Cardiac muscle cell (in vitro differentiated cells and primary cell): Measurements from ENCODE around the gene NRM. TPM values are rescaled to one million over a fixed set of nuclear protein-coding genes. Genes with fewer than 3 reads are reported as not detected.

Experiments
- DNase-seq, 2 donors: peaks; one replicate each; pipeline versions ENCODE4 v3.0.0 to v3.0.0-alpha.2; 2010 to 2017; ENCODE audit warnings: low read depth in 1 of 2, low spot score in 1 of 2
- H3K27ac ChIP-seq: fragments of 200-600 bp; sonication (generic); 2 replicates; pipeline ENCODE4 v1.5.1; 2016
- H3K27me3 ChIP-seq: fragments of 200-600 bp; sonication (generic); 2 replicates; pipeline ENCODE4 v1.6.0; 2016; ENCODE audit warnings: control low read depth
- H3K36me3 ChIP-seq: fragments of 200-600 bp; sonication (generic); 2 replicates; pipeline ENCODE4 v1.5.1; 2016; ENCODE audit warnings: control low read depth
- H3K4me1 ChIP-seq: fragments of 200-600 bp; sonication (generic); 2 replicates; pipeline ENCODE4 v1.8.1; 2017; ENCODE audit warnings: low read depth, mild to moderate bottlenecking, mixed run types
- H3K4me3 ChIP-seq: fragments of 200-600 bp; sonication (generic); 2 replicates; pipeline ENCODE4 v1.5.1; 2016; ENCODE audit warnings: mild to moderate bottlenecking
- H3K9me3 ChIP-seq: fragments of 200-600 bp; sonication (generic); 2 replicates; pipeline ENCODE4 v1.5.1; 2017; ENCODE audit warnings: low read depth, mild to moderate bottlenecking, control low read depth
- polyA plus RNA-seq: library from polyadenylated mRNA; unstranded; fragments of >200 nt; fragmentation: Nextera tagmentation; extraction: Ambion mirVana; gene quantifications from 2 replicates; pipeline ENCODE4 v1.2.1, GENCODE V29; 2016
- total RNA-seq: library from RNA; depleted of rRNA; stranded (reverse); fragments of >200 nt; gene quantifications from 2 replicates; pipeline ENCODE4 v1.2.3, GENCODE V29; 2016
- TF ChIP-seq, protein P1 (sequence below): IDR thresholded peaks from 2 replicates; pipeline ENCODE4 v1.5.1; 2012; ENCODE audit warnings: low read depth, mild to moderate bottlenecking, low read length

Gene NRM
- total and polyA plus RNA-seq, 2 experiments from 2014 or later = 17.2 to 29.1 TPM

DNA sequence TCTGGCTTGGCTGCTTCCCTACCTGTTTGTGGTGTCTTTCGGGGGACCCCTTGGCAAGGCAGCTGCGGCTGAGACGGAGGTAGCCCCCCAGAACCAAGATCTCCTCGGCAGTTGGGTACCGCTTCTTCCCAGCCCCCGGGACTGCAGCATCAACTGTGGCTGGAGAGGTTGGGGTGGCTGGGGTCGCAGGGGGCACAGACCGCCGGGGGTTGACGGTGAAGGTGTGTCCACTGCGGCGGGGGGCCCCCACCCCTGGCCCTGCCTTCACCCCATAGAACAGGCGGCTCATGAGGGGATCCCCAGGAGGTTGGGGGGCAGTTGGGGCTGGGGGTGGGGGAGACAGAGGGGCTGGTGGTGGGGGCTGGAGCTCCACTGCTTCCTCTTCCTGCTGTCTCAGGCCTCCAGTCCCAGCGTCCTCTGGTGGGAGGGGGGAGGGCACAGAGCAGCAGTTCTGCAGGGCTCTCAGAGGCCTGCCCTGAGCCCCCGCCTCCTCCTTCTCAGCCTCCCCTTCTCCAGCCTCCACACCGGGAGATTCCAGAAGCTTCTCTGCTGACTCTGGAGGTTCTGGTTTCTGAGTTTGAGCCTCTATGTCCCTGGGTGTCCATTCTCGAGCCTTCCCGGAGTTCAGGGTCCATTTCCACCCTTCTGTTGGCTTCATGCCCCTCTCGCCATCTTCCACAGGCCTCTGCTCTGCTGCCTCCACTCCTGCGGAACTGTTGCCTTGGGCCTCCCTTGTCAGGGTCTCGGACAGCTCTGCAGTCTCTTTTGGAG lies 6.2 kb downstream of the NRM start:
- H3K36me3 ChIP-seq = no peaks in the 10 kb centered on the region
- TF ChIP-seq, protein P1, sequence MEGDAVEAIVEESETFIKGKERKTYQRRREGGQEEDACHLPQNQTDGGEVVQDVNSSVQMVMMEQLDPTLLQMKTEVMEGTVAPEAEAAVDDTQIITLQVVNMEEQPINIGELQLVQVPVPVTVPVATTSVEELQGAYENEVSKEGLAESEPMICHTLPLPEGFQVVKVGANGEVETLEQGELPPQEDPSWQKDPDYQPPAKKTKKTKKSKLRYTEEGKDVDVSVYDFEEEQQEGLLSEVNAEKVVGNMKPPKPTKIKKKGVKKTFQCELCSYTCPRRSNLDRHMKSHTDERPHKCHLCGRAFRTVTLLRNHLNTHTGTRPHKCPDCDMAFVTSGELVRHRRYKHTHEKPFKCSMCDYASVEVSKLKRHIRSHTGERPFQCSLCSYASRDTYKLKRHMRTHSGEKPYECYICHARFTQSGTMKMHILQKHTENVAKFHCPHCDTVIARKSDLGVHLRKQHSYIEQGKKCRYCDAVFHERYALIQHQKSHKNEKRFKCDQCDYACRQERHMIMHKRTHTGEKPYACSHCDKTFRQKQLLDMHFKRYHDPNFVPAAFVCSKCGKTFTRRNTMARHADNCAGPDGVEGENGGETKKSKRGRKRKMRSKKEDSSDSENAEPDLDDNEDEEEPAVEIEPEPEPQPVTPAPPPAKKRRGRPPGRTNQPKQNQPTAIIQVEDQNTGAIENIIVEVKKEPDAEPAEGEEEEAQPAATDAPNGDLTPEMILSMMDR = no peak
- H3K4me1 ChIP-seq = peaks cover 56% of the 10 kb centered on the region
- peak overlapping the region; percentile 2 for H3K4me3 ChIP-seq
- peak overlapping the region; percentile 88 for H3K27ac ChIP-seq
- H3K27me3 ChIP-seq = no peaks in the 10 kb centered on the region
- no peaks in the 10 kb centered on the region for H3K9me3 ChIP-seq
- DNase-seq = peak in 1 of 2 donors; percentile 57

DNA sequence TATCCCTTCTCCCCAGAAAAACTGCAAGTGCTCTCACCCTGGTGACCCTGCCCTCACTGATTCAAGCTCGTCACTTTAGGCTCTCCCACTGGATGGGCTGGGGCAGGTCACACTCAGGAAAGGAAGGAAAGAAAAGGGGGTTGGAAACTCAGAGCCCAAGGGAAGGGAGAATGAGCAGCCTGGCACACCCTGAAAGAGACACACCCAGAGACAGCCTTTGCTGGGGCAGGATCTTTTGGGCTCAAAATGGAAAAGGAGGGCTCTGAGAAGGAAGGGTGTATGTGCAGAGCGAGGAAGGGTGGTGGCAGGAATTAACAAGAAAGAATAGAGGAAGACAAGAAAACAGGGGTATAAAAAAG lies 6.8 kb downstream of the NRM start:
- H3K4me1 ChIP-seq = peaks cover 52% of the 10 kb centered on the region
- no peaks in the 10 kb centered on the region for H3K36me3 ChIP-seq
- no peaks in the 10 kb centered on the region for H3K9me3 ChIP-seq
- no peak for DNase-seq
- TF ChIP-seq, protein P1 = no peak
- peak overlapping the region; percentile 88 for H3K27ac ChIP-seq
- H3K4me3 ChIP-seq = peak overlapping the region; percentile 2
- no peaks in the 10 kb centered on the region for H3K27me3 ChIP-seq

DNA sequence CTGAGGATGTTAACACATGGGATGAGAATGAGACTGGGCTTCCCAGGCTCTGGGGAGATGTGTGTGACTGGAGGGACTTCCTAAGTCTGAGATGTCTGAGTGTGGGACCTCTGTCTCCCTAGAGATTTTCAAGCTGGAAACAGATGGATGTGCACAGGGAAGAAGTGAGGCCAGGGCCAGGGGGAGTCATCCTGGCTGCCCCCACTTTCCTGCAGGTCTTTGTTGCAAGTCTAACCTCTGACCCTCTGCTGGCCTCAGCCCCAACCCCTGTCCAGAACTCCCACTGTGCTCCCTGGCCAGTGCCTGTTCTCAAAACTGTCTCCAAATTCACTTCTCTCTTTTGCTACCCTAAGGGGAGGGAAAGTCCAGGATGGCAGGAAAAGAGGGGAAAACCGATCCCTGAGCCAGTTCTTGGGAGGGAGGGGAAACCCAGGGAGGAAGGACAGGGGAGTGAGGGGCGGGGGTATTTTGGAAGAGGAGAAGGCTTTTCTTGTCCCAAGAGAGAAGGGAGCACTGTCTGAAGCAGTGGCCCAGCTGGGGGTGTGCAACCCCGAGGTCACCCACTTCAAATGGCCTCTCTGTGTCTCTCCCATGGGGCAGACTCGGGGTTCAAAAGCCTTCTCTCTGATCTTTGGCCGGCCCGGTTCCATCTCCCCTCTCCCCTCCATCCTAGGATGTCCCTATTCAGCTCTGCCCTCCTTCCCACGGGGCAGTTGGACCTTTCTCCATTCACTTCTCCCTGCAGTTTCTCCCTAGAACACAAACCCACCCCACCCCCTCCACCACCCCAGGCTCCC lies 7.4 kb downstream of the NRM start:
- TF ChIP-seq, protein P1 = no peak
- peak overlapping the region; percentile 88 for H3K27ac ChIP-seq

DNA sequence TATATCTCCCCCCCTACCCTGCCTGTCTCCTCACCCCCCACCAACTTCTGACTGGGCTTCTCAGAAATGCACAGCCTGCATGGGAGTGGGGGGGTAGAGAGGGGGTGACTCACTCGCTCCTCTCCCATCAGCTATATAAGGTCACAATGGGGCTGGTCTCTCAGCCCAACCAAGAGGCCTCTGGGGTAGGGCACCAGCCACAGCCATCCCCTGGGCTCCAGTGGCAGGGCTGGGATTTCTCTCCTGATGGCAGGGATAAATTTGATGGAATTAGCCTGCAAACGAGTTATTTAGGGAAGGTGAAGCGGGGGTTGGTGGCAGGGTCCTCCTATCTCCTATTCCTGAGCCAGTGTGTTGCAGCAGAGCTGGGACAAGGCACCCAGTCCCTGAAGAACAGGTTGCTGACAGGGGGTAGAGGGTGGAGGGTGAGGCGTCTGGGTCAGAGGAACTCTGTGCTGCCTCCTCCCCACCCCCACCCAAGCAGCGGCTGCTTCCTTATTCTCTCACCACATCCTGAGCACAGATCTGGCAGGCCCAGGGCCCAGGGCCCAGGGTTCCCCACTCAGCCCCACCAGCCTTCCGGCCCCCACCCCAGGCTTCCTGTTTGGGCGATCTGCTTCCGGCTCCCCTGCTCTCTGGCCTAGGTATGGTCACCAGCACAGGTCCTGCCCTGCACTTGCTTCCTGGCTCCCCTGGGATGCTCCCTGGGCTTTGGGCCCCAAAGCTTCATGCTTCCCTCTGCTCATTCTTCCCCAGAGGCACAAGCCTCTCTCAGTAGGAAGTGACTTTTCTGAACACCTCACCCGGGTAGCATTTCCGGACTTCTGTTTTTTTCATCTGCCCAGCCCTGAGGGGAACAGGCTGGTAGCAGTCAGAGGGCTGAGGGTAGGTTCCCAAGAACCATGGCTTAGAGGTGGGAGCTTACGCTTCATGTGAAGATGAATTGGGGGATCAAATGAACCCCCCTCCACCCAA lies 8.4 kb downstream of the NRM start:
- peak; percentile 68 to 84 for DNase-seq
- peaks cover 47% of the 10 kb centered on the region for H3K4me1 ChIP-seq
- TF ChIP-seq, protein P1 = no peak
- H3K27me3 ChIP-seq = no peaks in the 10 kb centered on the region
- peak overlapping the region; percentile 88 for H3K27ac ChIP-seq
- peak overlapping the region; percentile 2 for H3K4me3 ChIP-seq
- H3K36me3 ChIP-seq = peaks cover 10% of the 10 kb centered on the region
- no peaks in the 10 kb centered on the region for H3K9me3 ChIP-seq

More for the DNA sequence above, 7.4 kb downstream of the NRM start:
- no peaks in the 10 kb centered on the region for H3K9me3 ChIP-seq
- H3K4me1 ChIP-seq = peaks cover 52% of the 10 kb centered on the region
- peak overlapping the region; percentile 2 for H3K4me3 ChIP-seq
- peaks cover 5% of the 10 kb centered on the region for H3K36me3 ChIP-seq
- H3K27me3 ChIP-seq = no peaks in the 10 kb centered on the region
- DNase-seq = no peak

DNA sequence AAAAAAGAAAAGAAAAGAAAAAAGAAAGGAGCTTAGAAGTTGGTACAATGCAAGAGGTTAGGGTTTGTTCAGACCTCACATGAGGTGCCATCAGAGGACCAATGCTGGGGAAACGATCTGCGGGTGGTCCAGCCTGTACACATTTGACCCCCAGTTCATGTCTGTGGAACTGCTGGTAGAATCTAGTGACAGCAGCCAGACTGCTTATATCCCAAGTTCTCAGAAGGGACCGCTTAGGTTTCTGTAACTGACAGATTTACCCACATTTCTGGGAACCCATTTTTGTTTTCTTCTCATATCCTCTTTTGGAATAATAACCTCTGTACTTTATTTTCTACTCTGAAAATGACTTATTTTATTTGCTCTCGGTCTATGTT lies 9.0 kb downstream of the NRM start:
- Histone ChIP-seq H3K27me3 (no peaks in the 10 kb centered on the region), H3K4me3 (no peak overlapping the region), H3K27ac (peak overlapping the region; percentile 88), H3K36me3 (peaks cover 16% of the 10 kb centered on the region), H3K4me1 (peaks cover 47% of the 10 kb centered on the region), H3K9me3 (no peaks in the 10 kb centered on the region)
- DNase-seq = no peak
- TF ChIP-seq, protein P1 = no peak
